Neural cell (in vitro differentiated cells): Measurements from ENCODE around the gene TRIO.
A peak's percentile ranks its signal among the peaks of the same experiment; 100 is the strongest.

Source experiments
- CTCF ChIP-seq: fragments of 450-650 bp; IDR thresholded peaks from 2 replicates; pipeline ENCODE4 v1.5.1; 2014; ENCODE audit warnings: antibody characterized with exemption, mild to moderate bottlenecking, moderate library complexity; ENCODE audit not compliant: poor library complexity, severe bottlenecking
- EP300 ChIP-seq: fragments of 450-650 bp; conservative IDR thresholded peaks from 2 replicates; pipeline ENCODE4 v1.6.1; 2014; ENCODE audit warnings: antibody characterized with exemption, mild to moderate bottlenecking, moderate library complexity; ENCODE audit not compliant: poor library complexity, severe bottlenecking
- EZH2 ChIP-seq: fragments of 200-600, 300-800 bp; shearing (Covaris generic), sonication (generic); IDR thresholded peaks from 2 replicates; pipeline ENCODE4 v1.6.1; 2014; ENCODE audit warnings: antibody characterized with exemption, low read length, borderline replicate concordance, mild to moderate bottlenecking; ENCODE audit not compliant: insufficient read depth, poor library complexity, severe bottlenecking
- POLR2AphosphoS5 ChIP-seq: IDR thresholded peaks from 2 replicates; pipeline ENCODE4 v1.6.1; 2012
- TF ChIP-seq, protein P1 (sequence below): IDR thresholded peaks from 2 replicates; pipeline ENCODE4 v1.6.1; 2012; ENCODE audit warnings: borderline replicate concordance

- TF ChIP-seq EP300: peak; percentile 89
- peak; percentile 26 for TF ChIP-seq CTCF
- TF ChIP-seq EZH2: no peak
- TF ChIP-seq POLR2AphosphoS5: peak; percentile 74
- TF ChIP-seq, protein P1, sequence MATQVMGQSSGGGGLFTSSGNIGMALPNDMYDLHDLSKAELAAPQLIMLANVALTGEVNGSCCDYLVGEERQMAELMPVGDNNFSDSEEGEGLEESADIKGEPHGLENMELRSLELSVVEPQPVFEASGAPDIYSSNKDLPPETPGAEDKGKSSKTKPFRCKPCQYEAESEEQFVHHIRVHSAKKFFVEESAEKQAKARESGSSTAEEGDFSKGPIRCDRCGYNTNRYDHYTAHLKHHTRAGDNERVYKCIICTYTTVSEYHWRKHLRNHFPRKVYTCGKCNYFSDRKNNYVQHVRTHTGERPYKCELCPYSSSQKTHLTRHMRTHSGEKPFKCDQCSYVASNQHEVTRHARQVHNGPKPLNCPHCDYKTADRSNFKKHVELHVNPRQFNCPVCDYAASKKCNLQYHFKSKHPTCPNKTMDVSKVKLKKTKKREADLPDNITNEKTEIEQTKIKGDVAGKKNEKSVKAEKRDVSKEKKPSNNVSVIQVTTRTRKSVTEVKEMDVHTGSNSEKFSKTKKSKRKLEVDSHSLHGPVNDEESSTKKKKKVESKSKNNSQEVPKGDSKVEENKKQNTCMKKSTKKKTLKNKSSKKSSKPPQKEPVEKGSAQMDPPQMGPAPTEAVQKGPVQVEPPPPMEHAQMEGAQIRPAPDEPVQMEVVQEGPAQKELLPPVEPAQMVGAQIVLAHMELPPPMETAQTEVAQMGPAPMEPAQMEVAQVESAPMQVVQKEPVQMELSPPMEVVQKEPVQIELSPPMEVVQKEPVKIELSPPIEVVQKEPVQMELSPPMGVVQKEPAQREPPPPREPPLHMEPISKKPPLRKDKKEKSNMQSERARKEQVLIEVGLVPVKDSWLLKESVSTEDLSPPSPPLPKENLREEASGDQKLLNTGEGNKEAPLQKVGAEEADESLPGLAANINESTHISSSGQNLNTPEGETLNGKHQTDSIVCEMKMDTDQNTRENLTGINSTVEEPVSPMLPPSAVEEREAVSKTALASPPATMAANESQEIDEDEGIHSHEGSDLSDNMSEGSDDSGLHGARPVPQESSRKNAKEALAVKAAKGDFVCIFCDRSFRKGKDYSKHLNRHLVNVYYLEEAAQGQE: peak; percentile 97
Measured at GRCh38 chr5:14280294-14280854, 137.2 kb downstream of the TRIO start.
